ENCODE data around the gene ZNF771.
"Not testable (repeated sequence)": the region's sequence is repeated elsewhere in the genome, so short reads cannot be mapped to it uniquely, and the experiment has no call there.

The ZNF771 gene

DNA sequence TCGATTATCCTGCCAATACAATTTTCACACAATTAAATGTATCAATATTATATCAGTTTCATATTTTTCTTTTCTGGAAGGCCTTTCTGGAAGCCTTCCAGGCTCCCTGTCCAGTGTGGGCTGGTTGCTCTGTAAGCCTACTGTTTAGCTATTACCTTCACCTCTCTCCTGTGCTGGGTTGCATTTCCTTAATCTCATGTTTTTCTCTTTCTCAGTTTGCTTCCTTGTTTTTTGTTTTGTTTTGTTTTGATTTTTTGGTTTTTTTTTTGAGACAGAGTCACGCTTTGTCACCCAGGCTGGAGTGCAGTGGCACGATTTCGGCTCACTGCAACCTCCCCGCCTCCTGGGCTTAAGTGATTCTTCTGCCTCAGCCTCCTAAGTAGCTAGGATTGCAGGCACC is 31.4 kb downstream of the ZNF771 start:
- no peak for DNase-seq

GRCh38 chr16:30439720-30440348 is 32.4 kb downstream of the ZNF771 start:
- DNase-seq, result no peak

DNA sequence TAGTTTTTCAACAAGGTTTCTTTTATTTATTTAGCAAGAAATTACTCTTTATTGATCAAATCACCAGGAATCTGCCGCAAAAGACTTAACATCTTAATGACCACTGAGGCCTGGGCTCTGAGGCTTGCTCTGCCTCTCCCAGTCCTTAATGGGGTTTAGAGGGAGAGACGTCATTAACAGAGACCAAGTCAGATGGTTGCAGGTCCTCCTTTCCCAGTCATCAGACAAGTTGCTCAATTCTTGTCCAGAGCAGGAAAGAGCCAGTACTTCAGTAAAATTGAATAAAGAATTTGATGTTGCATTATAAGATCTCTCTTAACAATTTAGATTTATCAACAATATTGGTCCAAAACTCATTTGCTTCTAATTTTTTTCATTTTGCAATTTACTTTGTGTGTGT is 36.2 kb downstream of the ZNF771 start:
- no peak for DNase-seq

GRCh38 chr16:30444231-30445148 is 37.1 kb downstream of the ZNF771 start:
- no peak for DNase-seq

DNA sequence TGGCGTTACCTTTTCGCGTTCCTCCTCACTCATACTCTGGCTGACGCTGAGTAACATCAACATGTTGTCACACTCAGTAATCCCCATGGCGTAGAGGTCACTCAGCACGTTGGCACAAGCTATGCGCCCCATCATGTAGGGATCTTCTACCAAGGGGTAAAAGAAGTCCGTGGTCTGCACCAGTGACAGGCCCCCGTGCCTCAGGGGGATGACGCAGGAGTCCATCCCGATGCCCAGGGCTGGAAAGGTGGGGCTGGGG is 37.7 kb downstream of the ZNF771 start:
- no peak for DNase-seq

GRCh38 chr16:30445408-30446202 is 38.2 kb downstream of the ZNF771 start, which contains the start of gene SEPHS2:
Gene SEPHS2, minus strand, starts transcription at chr16:30445874. Its CDS starts 147 bp downstream, at chr16:30445727.
- peak; percentile 91 for DNase-seq

GRCh38 chr16:30446203-30446595 is 38.8 kb downstream of the ZNF771 start:
- DNase-seq, result no peak

DNA sequence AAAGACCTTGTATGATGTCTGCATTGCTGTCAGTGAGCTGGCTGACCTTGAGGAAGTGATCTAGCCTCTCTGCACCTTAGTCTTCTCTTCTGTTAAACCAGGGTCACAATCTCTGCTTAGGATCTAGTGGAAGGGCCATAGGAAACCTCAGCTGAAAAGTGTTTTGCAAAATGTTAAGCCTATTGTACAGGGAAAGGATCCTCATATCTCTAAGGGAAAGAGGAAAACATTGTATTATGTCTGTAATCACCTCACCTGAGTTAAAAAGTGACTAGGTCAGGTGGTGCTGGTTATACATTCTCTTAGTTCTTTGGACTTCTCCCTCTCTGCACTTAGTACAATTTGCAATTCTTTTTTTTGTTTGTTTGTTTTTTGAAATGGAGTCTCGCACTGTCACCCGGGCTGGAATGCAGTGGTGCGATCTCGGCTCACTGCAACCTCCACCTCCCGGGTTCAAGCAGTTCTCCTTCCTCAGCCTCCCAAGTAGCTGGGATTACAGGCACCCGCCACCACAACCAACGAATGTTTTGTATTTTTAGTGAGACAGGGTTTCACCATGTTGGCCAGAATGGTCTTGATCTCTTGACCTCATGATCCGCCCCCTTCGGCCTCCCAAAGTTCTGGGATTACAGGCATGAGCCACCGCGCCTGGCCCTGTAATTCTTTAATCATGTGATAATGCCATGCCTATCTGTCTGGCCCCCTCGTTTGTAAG is 40.3 kb downstream of the ZNF771 start:
- DNase-seq, result no peak

- DNase-seq, result no peak
These were observed 41.7 kb downstream of the ZNF771 start for GRCh38 chr16:30449116-30449435.

DNA sequence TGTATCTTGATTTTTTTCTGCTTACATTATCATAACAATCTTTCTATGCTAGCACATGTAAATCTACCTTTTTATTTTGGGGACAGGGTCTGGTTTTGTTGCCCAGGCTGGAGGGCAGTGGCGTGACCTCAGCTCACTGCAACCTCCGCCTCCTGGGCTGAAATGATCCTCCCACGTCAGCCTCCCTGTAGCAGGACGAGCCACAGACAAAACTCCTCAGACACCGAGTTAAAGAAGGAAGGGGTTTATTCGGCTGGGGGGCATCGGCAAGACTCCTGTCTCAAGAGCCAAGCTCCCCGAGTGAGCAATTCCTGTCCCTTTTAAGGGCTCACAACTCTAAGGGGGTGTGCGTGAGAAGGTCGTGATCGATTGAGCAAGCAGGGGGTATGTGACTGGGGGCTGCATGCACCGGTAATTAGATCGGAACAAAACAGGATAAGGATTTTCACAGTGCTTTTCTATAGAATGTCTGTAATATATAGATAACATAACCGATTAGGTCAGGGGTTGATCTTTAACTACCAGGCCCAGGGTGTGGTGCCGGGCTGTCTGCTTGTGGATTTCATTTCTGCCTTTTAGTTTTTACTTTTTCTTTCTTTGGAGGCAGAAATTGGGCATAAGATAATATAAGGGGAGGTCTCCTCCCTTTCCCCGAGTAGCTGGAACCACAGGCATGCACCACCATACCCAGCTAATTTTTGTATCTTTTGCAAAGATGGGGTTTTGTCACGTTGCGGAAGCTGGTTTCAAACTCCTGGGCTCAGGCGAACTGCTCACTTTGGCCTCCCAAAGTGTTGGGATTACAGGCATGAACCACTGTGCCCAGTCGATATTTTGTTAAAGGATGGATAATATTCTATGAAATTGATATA is 45.5 kb downstream of the ZNF771 start:
- not testable (repeated sequence) for DNase-seq

- no peak for DNase-seq
These were observed 48.9 kb downstream of the ZNF771 start for GRCh38 chr16:30456302-30456701.

DNA sequence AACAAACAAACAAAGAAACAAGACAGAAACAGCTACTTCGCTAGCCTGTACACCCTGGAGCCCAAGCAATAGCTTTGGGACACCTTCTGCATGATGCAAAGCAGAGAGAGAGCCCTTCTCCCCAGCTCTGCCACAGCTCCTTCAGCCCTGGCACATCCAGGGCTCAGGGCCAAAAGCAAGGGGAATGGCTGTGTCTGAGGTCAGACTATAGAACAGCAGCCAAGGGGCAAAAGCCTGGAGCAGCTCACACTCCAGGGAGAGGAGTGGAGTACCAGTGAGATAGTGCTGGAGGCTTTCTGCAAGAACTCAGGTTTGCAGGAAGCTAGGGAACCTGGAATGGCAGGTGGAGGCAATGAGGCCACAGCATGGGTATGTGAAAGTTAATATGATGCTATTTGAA is 49.9 kb downstream of the ZNF771 start:
- DNase-seq, result no peak

GRCh38 chr16:30457743-30458560 is 50.5 kb downstream of the ZNF771 start:
- DNase-seq, result no peak

GRCh38 chr16:30458561-30459394 is 51.4 kb downstream of the ZNF771 start:
- DNase-seq, result peak; percentile 90

DNA sequence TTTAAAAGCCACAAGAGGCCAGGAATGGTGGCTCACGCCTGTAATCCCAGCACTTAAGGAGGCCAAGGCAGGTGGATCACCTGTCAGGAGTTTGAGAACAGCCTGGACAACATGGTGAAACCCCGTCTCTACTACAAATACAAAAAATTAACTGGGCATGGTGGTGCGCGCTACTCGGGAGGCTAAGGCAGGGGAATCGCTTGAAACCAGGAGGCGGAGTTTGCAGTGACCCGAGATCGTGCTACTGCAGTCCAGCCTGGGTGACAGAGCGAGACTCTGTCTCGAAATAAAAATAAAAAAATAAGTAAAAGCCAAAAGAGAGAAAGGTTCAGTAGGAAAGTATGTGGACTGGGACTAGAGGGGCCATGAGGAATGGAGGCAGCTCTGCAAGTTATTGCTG is 52.0 kb downstream of the ZNF771 start:
- DNase-seq, result no peak

DNA sequence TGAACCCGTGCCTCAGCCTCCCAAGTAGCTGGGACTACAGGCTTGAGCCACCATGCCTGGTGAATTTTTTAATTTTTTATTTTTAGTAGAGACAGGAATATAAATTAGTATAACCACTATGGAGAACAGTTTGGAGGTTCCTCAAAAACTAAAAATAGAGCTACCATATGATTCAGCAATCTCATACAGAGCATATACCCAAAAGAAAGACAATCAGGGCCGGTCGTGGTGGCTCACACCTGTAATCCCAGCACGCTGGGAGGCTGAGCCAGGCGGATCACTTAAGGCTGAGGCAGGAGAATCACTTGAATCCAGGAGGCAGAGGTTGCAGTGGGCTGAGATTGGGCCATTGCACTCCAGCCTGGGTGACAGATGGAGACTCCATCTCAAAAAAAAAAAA is 54.0 kb downstream of the ZNF771 start:
- not testable (repeated sequence) for DNase-seq

GRCh38 chr16:30464078-30464477 is 56.7 kb downstream of the ZNF771 start:
- DNase-seq, result no peak

All from NK-92 treated with Interleukin-12 subunit alpha and Interleukin-12 subunit beta, amount 100 ng/mL, for 24 hours (cell line).